SJSA1 (cell line): ENCODE measurements around the gene CPT1C. TPM values are rescaled to one million over a fixed set of nuclear protein-coding genes. Genes with fewer than 3 reads are reported as not detected.
A peak's percentile ranks its signal among the peaks of the same experiment; 100 is the strongest.

Source experiments
- DNase-seq, 2 experiments: peaks; one replicate each; pipeline ENCODE4 v3.0.0-alpha.2; 2015 to 2020; ENCODE audit warnings: low spot score in 2 of 2, low read depth in 1 of 2
- H3K27ac ChIP-seq: fragments of 250-450 bp; sonication (Bioruptor Pico); 2 replicates; pipeline ENCODE4 v1.5.1; 2020; ENCODE audit warnings: mild to moderate bottlenecking, moderate library complexity
- H3K27me3 ChIP-seq: fragments of 250-450 bp; sonication (Bioruptor Pico); replicated peaks from 2 replicates; pipeline ENCODE4 v1.5.1; 2020; ENCODE audit warnings: mild to moderate bottlenecking, moderate library complexity
- H3K36me3 ChIP-seq: fragments of 250-450 bp; sonication (Bioruptor Pico); 2 replicates; pipeline ENCODE4 v1.5.1; 2020; ENCODE audit warnings: mild to moderate bottlenecking
- H3K4me1 ChIP-seq: fragments of 250-450 bp; sonication (Bioruptor Pico); replicated peaks from 2 replicates; pipeline ENCODE4 v1.6.1; 2021; ENCODE audit warnings: mild to moderate bottlenecking
- H3K4me3 ChIP-seq: fragments of 250-450 bp; sonication (Bioruptor Pico); 2 replicates; pipeline ENCODE4 v1.5.1; 2020; ENCODE audit warnings: mild to moderate bottlenecking
- H3K9me3 ChIP-seq: fragments of 250-450 bp; sonication (Bioruptor Pico); replicated peaks from 2 replicates; pipeline ENCODE4 v1.5.1; 2020; ENCODE audit warnings: mild to moderate bottlenecking
- total RNA-seq: library from RNA; depleted of rRNA; stranded (reverse); fragments of >200 nt; shearing (Covaris generic); gene quantifications from 2 replicates; pipeline ENCODE4 v1.2.3, GENCODE V29; 2014; rRNA removed

The CPT1C gene
- 0.05 TPM in 1 of 2 replicates, not detected in the other for total RNA-seq

DNA sequence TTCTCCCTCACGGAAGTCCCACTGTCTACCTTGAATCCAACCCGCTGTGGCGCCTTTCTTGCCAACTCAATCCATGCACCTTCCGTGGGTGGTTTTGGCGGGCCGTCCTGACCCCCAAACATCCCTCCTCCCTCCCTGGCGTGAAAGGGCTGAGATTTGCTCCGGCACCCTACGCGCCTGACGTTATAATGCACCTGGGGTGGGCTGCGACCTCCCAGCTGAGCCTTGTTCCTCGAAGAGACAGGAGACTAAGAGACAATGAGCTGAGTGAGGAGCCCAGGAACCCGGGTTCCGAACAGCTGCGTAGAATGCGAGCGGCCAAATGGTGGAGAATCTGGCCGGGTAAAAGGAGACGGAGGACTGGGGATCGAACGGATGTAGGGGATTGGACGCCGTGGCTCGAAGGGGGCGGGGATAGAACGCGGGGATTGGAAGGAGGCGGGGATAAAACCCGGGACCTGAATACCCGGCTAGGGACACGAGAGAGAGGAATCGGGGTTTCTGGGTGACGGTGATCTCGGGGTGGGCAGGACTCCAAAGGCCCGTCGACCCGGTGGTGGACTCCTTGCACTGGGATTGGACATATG, at the start of gene CPT1C:
Gene CPT1C (plus strand): TSS at position 461 of the 587 bp plus-strand sequence. CDS start 1,137 bp downstream, outside the sequence.
- no peak for DNase-seq
- H3K27ac ChIP-seq, result no peak within 1 kb of the TSS
- peaks cover 12% of the 10 kb centered on the region for H3K4me1 ChIP-seq
- H3K9me3 ChIP-seq, result no peaks in the 10 kb centered on the region
- peaks cover 9% of the 10 kb centered on the region; the same call in 1 of the 2 replicates for H3K27me3 ChIP-seq
- H3K36me3 ChIP-seq, result peaks cover 25% of the 10 kb centered on the region
- H3K4me3 ChIP-seq, result no peak within 1 kb of the TSS

DNA sequence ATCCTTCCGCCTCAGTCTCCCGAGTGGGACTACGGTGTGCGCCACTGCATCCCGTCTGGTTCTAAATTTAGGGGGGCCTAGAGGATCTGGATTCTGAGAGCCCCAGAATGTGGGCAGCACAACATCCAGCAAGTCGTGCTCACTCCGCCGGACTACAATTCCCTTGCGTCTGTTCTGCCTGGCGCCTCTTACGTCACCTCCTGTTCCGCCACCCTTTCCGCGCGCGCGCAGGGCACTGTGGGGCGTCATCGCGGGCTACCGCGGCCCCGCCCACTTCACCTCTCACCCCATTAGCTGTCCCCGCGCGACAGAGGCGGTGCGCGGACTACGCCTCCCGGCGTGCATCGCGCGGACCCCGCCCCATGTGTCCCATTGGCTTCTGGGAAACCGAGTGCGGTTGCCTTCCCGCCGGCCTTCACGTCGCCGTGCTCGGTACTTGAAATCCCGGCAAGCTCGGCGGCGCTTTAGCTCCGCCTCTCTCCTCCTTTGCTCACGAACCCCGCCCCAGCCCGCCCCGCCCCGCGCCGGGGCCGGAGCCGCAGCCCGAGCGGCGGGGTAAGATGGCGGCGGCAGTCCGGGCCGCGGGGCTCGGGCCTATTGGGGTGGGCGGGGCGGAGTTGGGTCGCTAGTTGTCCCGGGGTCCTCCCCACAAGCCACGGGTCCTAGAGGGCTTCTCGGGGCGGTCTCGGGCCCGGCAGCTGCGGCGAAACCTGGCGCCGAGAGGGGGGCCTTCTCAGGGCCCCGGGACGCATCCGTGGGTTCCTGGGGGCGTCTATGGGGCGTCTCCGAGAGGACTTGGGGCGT, 49.0 kb upstream of the CPT1C start, which contains the start of gene SCAF1:
Gene SCAF1 (plus strand): TSS at position 522 of the 804 bp plus-strand sequence. CDS start 2,818 bp downstream, outside the sequence.
- Histone ChIP-seq H3K9me3 (no peaks in the 10 kb centered on the region), H3K27me3 (no peaks in the 10 kb centered on the region), H3K36me3 (peaks cover 30% of the 10 kb centered on the region), H3K27ac (peak within 1 kb of the TSS; percentile 100), H3K4me3 (peak within 1 kb of the TSS; percentile 59), H3K4me1 (peaks cover 29% of the 10 kb centered on the region)
- DNase-seq, result peak; percentile 99

DNA sequence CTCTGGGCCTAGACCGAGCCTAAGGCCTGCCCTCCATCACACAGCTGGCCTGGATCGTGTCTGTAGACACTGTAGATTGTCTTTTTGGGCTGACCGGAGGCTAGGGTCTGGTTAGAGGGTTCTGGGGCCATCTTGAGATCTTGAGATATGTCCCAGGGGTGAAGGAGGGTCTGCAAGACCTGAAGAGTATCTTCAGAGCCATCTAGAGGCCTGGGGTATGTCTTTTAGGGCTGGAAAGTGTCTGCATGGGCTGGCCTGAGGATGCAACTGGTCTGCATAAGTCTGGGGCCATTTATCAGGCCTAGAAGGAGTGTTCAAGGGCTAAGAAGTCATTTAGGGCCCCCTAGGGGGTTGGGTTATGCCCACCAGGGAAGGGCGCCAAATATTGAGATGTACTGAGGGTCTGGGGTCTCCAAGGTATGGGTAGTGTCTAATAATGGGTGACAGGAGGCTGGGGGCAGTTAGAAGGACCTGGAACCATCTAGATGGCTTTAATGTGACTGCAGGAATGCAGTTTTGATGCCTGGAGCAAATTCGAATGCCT, 48.4 kb upstream of the CPT1C start:
- peak overlapping the region; percentile 64 for H3K27ac ChIP-seq
- DNase-seq, result no peak
- H3K4me3 ChIP-seq, result peak overlapping the region; percentile 59
- H3K4me1 ChIP-seq, result peaks cover 29% of the 10 kb centered on the region
- peaks cover 37% of the 10 kb centered on the region for H3K36me3 ChIP-seq
- no peaks in the 10 kb centered on the region for H3K9me3 ChIP-seq
- H3K27me3 ChIP-seq, result no peaks in the 10 kb centered on the region

DNA sequence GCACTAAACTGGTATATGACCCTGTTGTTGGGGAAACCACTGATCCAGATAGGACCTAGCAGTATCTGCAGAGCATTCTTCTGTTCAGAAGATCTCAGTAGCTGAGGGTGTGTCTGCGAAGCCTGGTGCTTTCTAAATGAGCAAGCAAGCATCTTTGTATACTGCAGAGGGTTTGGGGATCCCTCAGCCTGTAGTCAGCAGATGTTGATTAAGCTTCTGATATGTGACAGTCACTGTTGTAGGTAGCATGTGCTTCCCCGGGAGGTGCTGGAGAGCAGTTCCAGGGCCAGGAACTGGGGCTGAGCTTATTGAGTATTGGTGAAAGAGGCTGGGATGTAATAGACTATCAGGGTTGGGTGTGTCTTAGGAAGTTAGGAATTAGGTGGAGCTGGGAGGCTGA, 47.5 kb upstream of the CPT1C start:
- Histone ChIP-seq H3K4me3 (no peak overlapping the region; the same call in 1 of the 2 replicates), H3K4me1 (peaks cover 21% of the 10 kb centered on the region), H3K27ac (no peak overlapping the region), H3K9me3 (no peaks in the 10 kb centered on the region), H3K36me3 (peaks cover 46% of the 10 kb centered on the region), H3K27me3 (no peaks in the 10 kb centered on the region)
- no peak for DNase-seq

DNA sequence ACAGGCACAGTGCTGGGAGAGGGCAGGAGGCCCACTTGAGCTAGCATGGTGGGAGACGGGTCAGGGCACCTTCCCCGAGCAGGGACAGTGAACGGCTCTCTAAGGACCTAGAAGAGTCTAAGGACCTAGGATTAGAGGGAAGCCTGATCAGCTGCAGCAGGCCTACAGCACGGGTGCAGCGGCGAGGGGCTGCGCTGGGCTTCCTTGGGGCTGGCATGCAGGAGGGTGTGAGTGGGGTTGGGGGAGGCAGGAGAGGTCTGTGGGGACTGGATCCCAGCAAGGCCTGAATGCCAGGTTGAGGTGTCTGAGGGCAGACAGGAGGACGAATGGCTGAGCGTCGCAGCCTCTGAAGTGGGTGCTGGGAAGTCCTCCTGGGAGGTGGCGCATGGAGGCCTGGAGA, 45.3 kb upstream of the CPT1C start:
- DNase-seq, result no peak

DNA sequence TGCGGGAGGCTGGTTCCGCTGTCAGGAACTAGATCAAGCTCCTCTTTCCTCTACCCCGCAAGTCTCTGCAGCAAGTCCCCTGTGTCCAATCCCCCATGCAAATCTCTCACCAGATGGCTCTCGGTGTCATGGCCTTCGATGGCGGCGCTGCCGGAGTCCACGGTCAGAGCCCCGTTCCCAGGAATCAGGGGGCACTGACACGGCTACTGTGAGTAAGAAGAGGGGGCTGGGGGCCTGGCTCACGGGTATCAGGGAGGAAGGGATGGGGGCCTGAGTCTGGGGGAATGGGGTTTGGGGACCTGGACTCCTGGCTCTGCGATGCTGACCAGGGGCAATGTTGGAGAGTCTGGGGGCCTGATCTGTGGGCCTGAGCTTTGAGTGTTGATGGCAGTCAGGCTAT, 44.9 kb upstream of the CPT1C start:
- Histone ChIP-seq H3K4me3 (no peak overlapping the region), H3K9me3 (no peaks in the 10 kb centered on the region), H3K4me1 (peaks cover 13% of the 10 kb centered on the region), H3K36me3 (peaks cover 66% of the 10 kb centered on the region), H3K27ac (no peak overlapping the region), H3K27me3 (no peaks in the 10 kb centered on the region)
- DNase-seq, result no peak

More for the DNA sequence above, 45.3 kb upstream of the CPT1C start:
- H3K36me3 ChIP-seq, result peaks cover 67% of the 10 kb centered on the region
- no peak overlapping the region for H3K27ac ChIP-seq
- H3K9me3 ChIP-seq, result no peaks in the 10 kb centered on the region
- H3K4me1 ChIP-seq, result peaks cover 16% of the 10 kb centered on the region
- no peaks in the 10 kb centered on the region for H3K27me3 ChIP-seq
- no peak overlapping the region for H3K4me3 ChIP-seq

DNA sequence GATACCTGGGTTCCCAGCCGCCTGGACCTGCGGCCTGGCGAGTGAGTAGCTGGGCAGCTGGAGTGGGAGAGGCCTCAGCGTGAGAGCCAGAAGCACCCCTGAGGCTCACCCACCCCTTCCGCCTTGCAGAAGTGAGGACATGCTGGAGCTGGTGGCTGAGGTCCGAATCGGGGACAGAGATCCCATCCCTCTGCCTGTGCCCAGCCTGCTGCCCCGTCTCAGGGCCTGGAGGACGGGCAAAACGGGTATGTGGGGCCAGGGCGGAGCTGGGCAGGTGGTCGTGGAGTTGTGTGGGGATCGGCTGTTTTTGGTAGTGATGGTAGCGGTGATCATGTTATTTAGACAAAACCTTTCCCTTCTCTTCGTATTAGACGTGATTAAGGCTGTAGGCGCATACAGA, 44.3 kb upstream of the CPT1C start:
- peaks cover 8% of the 10 kb centered on the region for H3K4me1 ChIP-seq
- H3K27ac ChIP-seq, result no peak overlapping the region
- no peak overlapping the region for H3K4me3 ChIP-seq
- H3K36me3 ChIP-seq, result peaks cover 70% of the 10 kb centered on the region
- no peaks in the 10 kb centered on the region for H3K27me3 ChIP-seq
- no peaks in the 10 kb centered on the region for H3K9me3 ChIP-seq
- no peak for DNase-seq

DNA sequence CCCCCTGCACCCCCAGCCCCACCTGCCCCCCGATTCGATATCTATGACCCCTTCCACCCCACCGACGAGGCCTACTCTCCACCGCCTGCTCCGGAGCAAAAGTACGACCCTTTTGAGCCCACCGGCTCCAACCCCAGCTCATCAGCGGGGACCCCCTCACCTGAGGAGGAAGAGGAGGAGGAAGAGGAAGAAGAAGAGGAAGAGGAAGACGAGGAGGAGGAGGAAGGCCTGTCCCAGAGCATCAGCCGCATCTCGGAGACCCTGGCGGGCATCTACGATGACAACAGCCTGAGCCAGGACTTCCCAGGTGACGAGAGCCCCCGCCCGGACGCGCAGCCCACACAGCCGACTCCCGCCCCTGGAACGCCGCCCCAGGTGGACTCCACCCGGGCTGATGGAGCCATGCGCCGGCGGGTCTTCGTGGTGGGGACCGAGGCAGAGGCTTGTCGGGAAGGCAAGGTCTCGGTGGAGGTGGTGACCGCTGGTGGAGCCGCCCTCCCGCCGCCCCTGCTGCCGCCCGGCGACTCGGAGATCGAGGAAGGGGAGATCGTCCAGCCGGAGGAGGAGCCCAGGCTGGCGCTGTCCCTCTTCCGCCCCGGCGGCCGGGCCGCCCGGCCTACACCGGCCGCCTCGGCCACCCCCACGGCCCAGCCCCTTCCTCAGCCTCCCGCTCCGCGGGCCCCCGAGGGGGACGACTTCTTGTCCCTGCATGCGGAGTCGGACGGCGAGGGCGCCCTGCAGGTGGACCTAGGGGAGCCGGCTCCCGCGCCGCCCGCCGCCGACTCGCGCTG, 39.7 kb upstream of the CPT1C start:
- peaks cover 90% of the 10 kb centered on the region for H3K36me3 ChIP-seq
- no peaks in the 10 kb centered on the region for H3K27me3 ChIP-seq
- no peaks in the 10 kb centered on the region for H3K4me1 ChIP-seq
- H3K9me3 ChIP-seq, result no peaks in the 10 kb centered on the region
- DNase-seq, result no peak
- H3K4me3 ChIP-seq, result no peak overlapping the region
- no peak overlapping the region for H3K27ac ChIP-seq

DNA sequence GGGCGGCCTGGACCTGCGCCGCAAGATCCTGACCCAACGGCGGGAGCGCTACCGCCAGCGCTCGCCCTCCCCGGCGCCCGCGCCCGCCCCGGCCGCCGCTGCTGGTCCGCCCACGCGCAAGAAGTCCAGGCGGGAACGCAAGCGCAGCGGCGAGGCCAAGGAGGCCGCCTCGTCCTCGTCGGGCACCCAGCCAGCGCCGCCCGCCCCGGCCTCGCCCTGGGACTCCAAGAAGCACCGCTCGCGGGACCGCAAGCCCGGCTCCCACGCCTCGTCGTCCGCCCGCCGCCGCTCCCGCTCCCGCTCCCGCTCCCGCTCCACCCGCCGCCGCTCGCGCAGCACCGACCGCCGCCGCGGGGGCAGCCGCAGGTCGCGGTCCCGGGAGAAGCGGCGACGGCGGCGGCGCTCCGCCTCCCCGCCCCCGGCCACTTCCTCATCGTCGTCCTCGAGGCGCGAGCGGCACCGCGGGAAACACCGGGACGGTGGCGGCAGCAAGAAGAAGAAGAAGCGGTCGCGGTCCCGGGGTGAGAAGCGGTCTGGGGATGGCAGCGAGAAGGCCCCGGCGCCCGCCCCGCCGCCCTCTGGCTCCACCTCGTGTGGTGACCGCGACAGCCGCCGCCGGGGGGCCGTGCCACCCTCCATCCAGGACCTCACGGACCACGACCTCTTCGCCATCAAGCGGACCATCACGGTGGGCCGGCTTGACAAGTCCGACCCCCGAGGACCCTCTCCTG, 38.9 kb upstream of the CPT1C start:
- peaks cover 90% of the 10 kb centered on the region for H3K36me3 ChIP-seq
- no peaks in the 10 kb centered on the region for H3K27me3 ChIP-seq
- no peak overlapping the region for H3K27ac ChIP-seq
- H3K9me3 ChIP-seq, result no peaks in the 10 kb centered on the region
- no peaks in the 10 kb centered on the region for H3K4me1 ChIP-seq
- no peak for DNase-seq
- H3K4me3 ChIP-seq, result no peak overlapping the region

DNA sequence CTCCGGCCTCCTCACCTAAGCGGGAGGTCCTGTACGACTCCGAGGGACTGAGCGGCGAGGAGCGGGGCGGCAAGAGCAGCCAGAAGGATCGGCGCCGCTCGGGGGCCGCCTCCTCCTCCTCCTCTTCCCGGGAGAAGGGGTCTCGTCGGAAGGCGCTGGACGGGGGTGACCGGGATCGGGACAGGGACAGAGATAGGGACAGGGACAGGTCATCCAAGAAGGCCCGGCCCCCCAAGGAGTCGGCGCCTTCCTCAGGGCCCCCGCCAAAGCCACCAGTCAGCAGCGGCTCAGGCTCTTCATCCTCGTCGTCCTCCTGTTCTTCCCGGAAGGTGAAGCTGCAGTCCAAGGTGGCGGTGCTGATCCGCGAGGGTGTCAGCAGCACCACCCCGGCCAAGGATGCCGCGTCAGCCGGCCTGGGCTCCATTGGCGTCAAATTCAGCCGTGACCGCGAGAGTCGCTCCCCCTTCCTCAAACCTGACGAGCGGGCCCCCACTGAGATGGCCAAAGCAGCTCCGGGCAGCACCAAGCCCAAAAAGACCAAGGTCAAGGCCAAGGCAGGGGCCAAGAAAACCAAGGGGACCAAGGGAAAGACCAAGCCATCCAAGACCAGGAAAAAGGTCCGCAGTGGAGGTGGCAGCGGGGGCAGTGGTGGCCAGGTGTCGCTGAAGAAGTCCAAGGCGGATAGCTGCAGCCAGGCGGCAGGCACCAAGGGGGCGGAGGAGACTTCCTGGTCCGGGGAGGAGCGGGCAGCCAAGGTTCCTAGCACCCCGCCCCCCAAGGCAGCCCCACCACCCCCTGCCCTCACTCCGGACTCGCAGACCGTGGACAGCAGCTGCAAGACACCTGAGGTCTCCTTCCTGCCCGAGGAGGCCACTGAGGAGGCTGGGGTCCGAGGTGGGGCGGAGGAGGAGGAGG, 38.1 kb upstream of the CPT1C start:
- no peak for DNase-seq
- Histone ChIP-seq H3K27ac (no peak overlapping the region), H3K36me3 (peaks cover 87% of the 10 kb centered on the region), H3K4me1 (no peaks in the 10 kb centered on the region), H3K9me3 (no peaks in the 10 kb centered on the region), H3K27me3 (no peaks in the 10 kb centered on the region), H3K4me3 (no peak overlapping the region)

DNA sequence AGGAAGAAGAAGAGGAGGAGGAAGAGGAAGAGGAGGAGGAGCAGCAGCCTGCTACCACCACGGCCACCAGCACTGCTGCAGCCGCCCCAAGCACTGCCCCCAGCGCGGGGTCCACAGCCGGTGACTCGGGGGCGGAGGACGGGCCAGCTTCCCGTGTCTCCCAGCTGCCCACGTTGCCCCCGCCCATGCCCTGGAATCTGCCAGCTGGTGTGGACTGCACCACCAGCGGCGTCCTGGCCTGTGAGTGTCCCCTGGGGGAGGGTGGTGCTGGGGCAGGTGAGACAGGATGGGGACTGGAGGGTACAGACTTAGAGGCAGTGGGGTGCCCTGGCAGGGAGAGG, 37.5 kb upstream of the CPT1C start:
- Histone ChIP-seq H3K27me3 (no peaks in the 10 kb centered on the region), H3K27ac (no peak overlapping the region), H3K36me3 (peaks cover 87% of the 10 kb centered on the region), H3K4me3 (no peak overlapping the region), H3K9me3 (no peaks in the 10 kb centered on the region), H3K4me1 (no peaks in the 10 kb centered on the region)
- DNase-seq, result no peak

DNA sequence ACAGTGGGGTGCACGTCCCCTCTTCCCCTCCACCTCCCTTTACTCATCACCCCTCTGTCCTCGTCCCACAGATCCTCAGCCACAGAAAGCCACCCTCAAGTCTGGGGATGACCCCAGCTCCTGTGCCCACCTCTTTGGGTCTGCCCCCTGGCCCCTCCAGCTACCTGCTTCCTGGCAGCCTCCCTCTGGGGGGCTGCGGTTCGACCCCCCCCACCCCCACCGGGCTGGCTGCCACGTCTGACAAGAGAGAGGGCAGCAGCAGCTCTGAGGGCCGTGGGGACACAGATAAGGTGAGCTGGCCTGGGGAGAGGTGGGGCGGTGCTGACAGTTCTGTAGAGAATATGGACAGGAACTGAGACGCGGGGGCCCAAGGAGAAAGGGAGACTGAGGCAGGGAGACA, 36.3 kb upstream of the CPT1C start:
- Histone ChIP-seq H3K27me3 (no peaks in the 10 kb centered on the region), H3K36me3 (peaks cover 87% of the 10 kb centered on the region), H3K9me3 (no peaks in the 10 kb centered on the region), H3K4me1 (no peaks in the 10 kb centered on the region), H3K4me3 (no peak overlapping the region), H3K27ac (no peak overlapping the region)
- no peak for DNase-seq
